ENCODE results near the gene LAMA5.

Gene LAMA5

DNA sequence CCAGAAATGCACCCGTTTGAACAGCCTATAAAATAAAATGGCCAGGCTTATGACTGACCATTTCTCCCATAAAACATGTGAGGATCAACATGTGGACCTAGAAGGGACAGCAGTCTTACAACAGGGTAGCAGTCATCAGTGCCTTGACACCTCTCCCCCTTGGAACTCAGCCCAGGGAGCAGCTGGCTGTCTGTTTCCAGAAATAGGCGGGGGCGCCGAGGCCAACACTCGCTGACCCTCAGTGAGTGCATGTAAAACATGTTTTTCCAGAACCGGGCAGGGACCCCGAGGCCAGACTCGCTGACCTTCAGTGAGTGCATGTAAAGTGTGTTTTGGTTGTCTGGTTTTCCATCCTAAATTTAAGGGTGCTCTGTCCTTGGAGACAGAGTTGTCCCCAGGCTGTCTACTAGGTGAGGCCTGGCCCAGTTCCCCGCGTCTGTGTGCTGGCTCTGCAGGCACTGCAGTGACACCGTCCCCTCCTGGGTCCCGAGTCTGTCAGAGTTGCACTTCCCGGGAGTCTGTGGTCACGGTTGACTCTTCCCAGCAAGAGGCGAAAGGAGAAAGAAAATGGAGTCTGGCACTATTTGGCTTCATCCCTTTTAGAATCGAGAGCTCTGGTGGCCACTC is 84.1 kb downstream of the LAMA5 start:
- H3K4me3 ChIP-seq (ENCODE audit: low read length) = no peak overlapping the region
- H3K9me3 ChIP-seq (replicated peaks; ENCODE audit: insufficient read depth, low read length) = no peaks in the 10 kb centered on the region
- H2AFZ ChIP-seq (ENCODE audit: low read length) = no peak overlapping the region
- no peak overlapping the region for H3K9ac ChIP-seq (ENCODE audit: low read length)
- no peak for DNase-seq
- no peak overlapping the region for H3K4me2 ChIP-seq (ENCODE audit: low read depth, low read length)
- no peaks in the 10 kb centered on the region for H3K9me2 ChIP-seq (replicated peaks; ENCODE audit: insufficient read depth, low read length)
- H3K27ac ChIP-seq (ENCODE audit: low read length) = no peak overlapping the region
- no peaks in the 10 kb centered on the region for H3K27me3 ChIP-seq (replicated peaks; ENCODE audit: insufficient read depth, low read length)
- H3K79me2 ChIP-seq (ENCODE audit: low read length) = no peaks in the 10 kb centered on the region
- no peaks in the 10 kb centered on the region for H3F3A ChIP-seq (ENCODE audit: insufficient read depth, low read length)
- no peaks in the 10 kb centered on the region for H3K36me3 ChIP-seq (replicated peaks; ENCODE audit: insufficient read depth, low read length)
- no peaks in the 10 kb centered on the region for H3K4me1 ChIP-seq (ENCODE audit: low read length)
- TF ChIP-seq, protein P1, sequence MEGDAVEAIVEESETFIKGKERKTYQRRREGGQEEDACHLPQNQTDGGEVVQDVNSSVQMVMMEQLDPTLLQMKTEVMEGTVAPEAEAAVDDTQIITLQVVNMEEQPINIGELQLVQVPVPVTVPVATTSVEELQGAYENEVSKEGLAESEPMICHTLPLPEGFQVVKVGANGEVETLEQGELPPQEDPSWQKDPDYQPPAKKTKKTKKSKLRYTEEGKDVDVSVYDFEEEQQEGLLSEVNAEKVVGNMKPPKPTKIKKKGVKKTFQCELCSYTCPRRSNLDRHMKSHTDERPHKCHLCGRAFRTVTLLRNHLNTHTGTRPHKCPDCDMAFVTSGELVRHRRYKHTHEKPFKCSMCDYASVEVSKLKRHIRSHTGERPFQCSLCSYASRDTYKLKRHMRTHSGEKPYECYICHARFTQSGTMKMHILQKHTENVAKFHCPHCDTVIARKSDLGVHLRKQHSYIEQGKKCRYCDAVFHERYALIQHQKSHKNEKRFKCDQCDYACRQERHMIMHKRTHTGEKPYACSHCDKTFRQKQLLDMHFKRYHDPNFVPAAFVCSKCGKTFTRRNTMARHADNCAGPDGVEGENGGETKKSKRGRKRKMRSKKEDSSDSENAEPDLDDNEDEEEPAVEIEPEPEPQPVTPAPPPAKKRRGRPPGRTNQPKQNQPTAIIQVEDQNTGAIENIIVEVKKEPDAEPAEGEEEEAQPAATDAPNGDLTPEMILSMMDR (IDR thresholded peaks at IDR 0.05; ENCODE audit: low read length) = no peak
- TF ChIP-seq EZH2phosphoT487 (IDR thresholded peaks at IDR 0.05; ENCODE audit: low read length) = no peak
- TF ChIP-seq EZH2 (optimal IDR thresholded peaks at IDR 0.05; ENCODE audit: low read depth, low read length) = no peak
- H4K20me1 ChIP-seq (ENCODE audit: insufficient read depth, low read length) = no peaks in the 10 kb centered on the region

DNA sequence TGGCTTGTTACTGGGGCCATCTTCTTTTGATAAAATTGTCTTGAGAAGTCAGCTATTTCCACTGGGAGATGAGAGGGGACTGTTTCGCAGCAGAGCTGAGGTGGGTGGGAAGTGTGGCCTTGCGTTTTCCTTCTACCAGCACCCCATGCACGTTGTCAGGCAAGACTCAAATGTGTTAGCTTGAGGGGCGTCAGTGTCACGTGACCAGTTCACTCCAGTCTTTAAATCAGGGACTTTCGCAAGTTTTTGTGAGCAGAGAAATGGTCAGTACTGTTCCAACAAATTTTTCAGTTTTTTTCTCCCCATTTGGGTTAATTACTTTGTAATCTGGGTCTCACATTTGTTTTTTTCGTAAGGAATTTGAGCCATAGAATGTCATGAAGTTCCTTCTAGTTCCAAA is 85.0 kb downstream of the LAMA5 start:
- TF ChIP-seq, protein P1 (IDR thresholded peaks at IDR 0.05; ENCODE audit: low read length) = no peak
- TF ChIP-seq EZH2 (optimal IDR thresholded peaks at IDR 0.05; ENCODE audit: low read depth, low read length) = no peak
- TF ChIP-seq EZH2phosphoT487 (IDR thresholded peaks at IDR 0.05; ENCODE audit: low read length) = no peak
- no peaks in the 10 kb centered on the region for H3K9me3 ChIP-seq (replicated peaks; ENCODE audit: insufficient read depth, low read length)
- no peaks in the 10 kb centered on the region for H3K36me3 ChIP-seq (replicated peaks; ENCODE audit: insufficient read depth, low read length)

DNA sequence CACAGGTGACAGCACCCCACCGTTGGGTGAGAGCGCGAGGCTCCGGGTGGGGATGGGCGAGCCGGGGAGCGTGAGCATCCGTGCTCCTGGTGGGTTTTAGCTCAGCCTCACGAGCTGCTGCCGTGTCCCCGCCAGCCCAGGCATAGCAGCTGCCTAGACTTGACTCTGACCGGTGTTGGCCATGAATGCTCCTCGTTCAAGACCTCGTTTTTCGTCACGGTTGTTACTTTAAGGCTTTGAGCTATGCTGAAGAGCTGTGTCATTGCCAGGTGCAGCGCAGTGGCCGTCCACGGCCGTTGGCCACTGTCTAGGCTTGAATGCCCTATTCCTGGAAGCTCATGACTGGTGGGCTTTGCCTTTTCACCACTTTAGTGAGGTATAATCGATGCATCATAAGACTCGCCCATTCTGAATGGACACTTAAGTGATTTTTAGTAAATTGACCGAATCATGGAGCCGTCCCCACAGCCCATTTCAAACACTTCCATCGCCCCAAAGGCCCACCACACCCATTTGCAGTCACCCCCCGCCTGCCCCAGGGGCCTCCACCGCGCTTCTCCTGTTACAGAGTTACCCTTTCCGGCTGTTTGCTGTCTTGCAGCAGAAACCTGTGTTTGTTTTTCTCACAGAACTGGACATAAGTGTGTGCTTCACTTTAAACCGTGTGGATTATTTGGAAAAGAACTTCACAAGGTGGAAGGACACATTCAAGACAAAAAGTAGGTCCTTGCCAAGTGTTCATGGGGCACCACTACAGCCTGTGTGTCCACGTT is 85.8 kb downstream of the LAMA5 start:
- H3K27ac ChIP-seq (ENCODE audit: low read length) = no peak overlapping the region
- H3K4me3 ChIP-seq (ENCODE audit: low read length) = no peak overlapping the region
- no peaks in the 10 kb centered on the region for H3K27me3 ChIP-seq (replicated peaks; ENCODE audit: insufficient read depth, low read length)
- H2AFZ ChIP-seq (ENCODE audit: low read length) = no peak overlapping the region
- H3K9me3 ChIP-seq (replicated peaks; ENCODE audit: insufficient read depth, low read length) = no peaks in the 10 kb centered on the region
- H3K4me2 ChIP-seq (ENCODE audit: low read depth, low read length) = no peak overlapping the region
- H3F3A ChIP-seq (ENCODE audit: insufficient read depth, low read length) = no peaks in the 10 kb centered on the region
- TF ChIP-seq EZH2phosphoT487 (IDR thresholded peaks at IDR 0.05; ENCODE audit: low read length) = no peak
- TF ChIP-seq, protein P1 (IDR thresholded peaks at IDR 0.05; ENCODE audit: low read length) = no peak
- TF ChIP-seq EZH2 (optimal IDR thresholded peaks at IDR 0.05; ENCODE audit: low read depth, low read length) = no peak
- H3K79me2 ChIP-seq (ENCODE audit: low read length) = no peaks in the 10 kb centered on the region
- H3K4me1 ChIP-seq (ENCODE audit: low read length) = no peaks in the 10 kb centered on the region
- DNase-seq = no peak
- no peaks in the 10 kb centered on the region for H3K36me3 ChIP-seq (replicated peaks; ENCODE audit: insufficient read depth, low read length)
- H3K9ac ChIP-seq (ENCODE audit: low read length) = no peak overlapping the region
- H3K9me2 ChIP-seq (replicated peaks; ENCODE audit: insufficient read depth, low read length) = no peaks in the 10 kb centered on the region
- no peaks in the 10 kb centered on the region for H4K20me1 ChIP-seq (ENCODE audit: insufficient read depth, low read length)

More for the DNA sequence above, 85.0 kb downstream of the LAMA5 start:
- DNase-seq = no peak
- Histone ChIP-seq H3K9me2 (replicated peaks; ENCODE audit: insufficient read depth, low read length) (no peaks in the 10 kb centered on the region), H2AFZ (ENCODE audit: low read length) (no peak overlapping the region), H3K4me1 (ENCODE audit: low read length) (no peaks in the 10 kb centered on the region), H3K27me3 (replicated peaks; ENCODE audit: insufficient read depth, low read length) (no peaks in the 10 kb centered on the region), H3K79me2 (ENCODE audit: low read length) (no peaks in the 10 kb centered on the region), H3K27ac (ENCODE audit: low read length) (no peak overlapping the region), H3K4me3 (ENCODE audit: low read length) (no peak overlapping the region), H3F3A (ENCODE audit: insufficient read depth, low read length) (no peaks in the 10 kb centered on the region), H3K4me2 (ENCODE audit: low read depth, low read length) (no peak overlapping the region), H4K20me1 (ENCODE audit: insufficient read depth, low read length) (no peaks in the 10 kb centered on the region), H3K9ac (ENCODE audit: low read length) (no peak overlapping the region)

All from MM.1S (cell line).